Stimulated activated naive CD8-positive, alpha-beta T cell treated with anti-CD3 and anti-CD28 coated beads, Interleukin-15, Interleukin-2, amounts not matched to agents 100 ng/mL and 50 ng/mL, for 24 hours (primary cell): Measurements from ENCODE around the gene BRSK2.

Source experiments
- H3K27ac Mint-ChIP-seq: one replicate; pipeline ENCODE4 v1.8.0; 2021; ENCODE audit warnings: mild to moderate bottlenecking, mixed read lengths
- H3K27me3 Mint-ChIP-seq: one replicate; pipeline ENCODE4 v1.8.0; 2021; ENCODE audit warnings: mixed read lengths
- H3K36me3 Mint-ChIP-seq: one replicate; pipeline ENCODE4 v1.8.0; 2021; ENCODE audit warnings: low read depth, mixed read lengths
- H3K4me1 Mint-ChIP-seq: one replicate; pipeline ENCODE4 v1.8.0; 2021; ENCODE audit warnings: low read depth, mixed read lengths
- H3K4me3 Mint-ChIP-seq: one replicate; pipeline ENCODE4 v1.8.0; 2021; ENCODE audit warnings: mild to moderate bottlenecking, mixed read lengths
- H3K9me3 Mint-ChIP-seq: one replicate; pipeline ENCODE4 v1.8.0; 2021; ENCODE audit warnings: mixed read lengths

The BRSK2 gene

DNA sequence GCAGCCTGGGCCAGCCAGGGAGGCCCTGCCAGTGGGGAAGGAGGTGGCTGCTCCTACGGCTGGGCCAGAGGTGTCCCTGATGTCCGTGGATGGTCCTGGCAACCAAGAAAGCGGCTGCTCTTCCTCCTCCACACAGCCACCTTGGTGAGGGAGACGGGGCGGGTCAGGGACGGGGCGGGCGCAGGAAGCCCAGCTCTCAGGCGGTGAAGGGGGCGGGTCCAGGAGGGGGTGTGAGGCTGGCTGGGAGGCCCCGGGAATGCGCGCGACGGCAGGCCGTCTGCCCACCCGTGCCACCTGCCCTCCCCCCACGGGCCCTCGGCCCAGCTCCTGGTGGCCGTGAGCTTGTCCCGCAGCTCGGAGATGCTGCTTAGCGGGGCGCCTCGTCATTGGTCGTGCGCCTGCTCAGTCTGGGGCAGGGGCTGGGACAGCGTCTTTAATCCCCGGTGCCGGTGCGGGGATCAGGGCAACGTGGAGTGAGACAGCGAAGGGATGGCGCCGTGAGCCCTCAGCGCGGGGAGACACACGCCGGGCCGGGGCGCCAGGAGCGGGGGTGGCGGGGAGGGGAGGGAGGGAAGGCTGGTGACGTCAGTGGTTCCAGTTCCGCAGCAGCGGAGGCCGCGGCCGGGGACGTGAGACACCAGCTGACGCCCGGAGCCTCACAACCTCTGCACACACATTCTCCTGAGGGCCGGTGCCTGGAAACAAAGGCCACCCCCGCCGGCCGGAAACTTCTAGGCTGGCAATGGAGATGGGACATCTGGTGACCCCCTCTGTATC, 6.7 kb upstream of the BRSK2 start:
- Mint-ChIP-seq H3K4me1 (peaks cover 33% of the 10 kb centered on the region), H3K27ac (peak overlapping the region; percentile 85), H3K36me3 (no peaks in the 10 kb centered on the region), H3K27me3 (peaks cover 16% of the 10 kb centered on the region), H3K9me3 (no peaks in the 10 kb centered on the region), H3K4me3 (peak overlapping the region; percentile 72)

GRCh38 chr11:1384199-1384970, 5.3 kb upstream of the BRSK2 start:
- peaks cover 16% of the 10 kb centered on the region for H3K27me3 Mint-ChIP-seq
- H3K4me1 Mint-ChIP-seq, result peaks cover 33% of the 10 kb centered on the region
- peak overlapping the region; percentile 45 for H3K27ac Mint-ChIP-seq
- H3K36me3 Mint-ChIP-seq, result no peaks in the 10 kb centered on the region
- H3K4me3 Mint-ChIP-seq, result peak overlapping the region; percentile 26
- no peaks in the 10 kb centered on the region for H3K9me3 Mint-ChIP-seq

- Mint-ChIP-seq H3K27ac (no peak overlapping the region), H3K4me3 (no peak overlapping the region), H3K4me1 (peaks cover 30% of the 10 kb centered on the region), H3K36me3 (no peaks in the 10 kb centered on the region), H3K9me3 (no peaks in the 10 kb centered on the region), H3K27me3 (peaks cover 26% of the 10 kb centered on the region)
Observed at GRCh38 chr11:1387521-1387920, 2.2 kb upstream of the BRSK2 start.

DNA sequence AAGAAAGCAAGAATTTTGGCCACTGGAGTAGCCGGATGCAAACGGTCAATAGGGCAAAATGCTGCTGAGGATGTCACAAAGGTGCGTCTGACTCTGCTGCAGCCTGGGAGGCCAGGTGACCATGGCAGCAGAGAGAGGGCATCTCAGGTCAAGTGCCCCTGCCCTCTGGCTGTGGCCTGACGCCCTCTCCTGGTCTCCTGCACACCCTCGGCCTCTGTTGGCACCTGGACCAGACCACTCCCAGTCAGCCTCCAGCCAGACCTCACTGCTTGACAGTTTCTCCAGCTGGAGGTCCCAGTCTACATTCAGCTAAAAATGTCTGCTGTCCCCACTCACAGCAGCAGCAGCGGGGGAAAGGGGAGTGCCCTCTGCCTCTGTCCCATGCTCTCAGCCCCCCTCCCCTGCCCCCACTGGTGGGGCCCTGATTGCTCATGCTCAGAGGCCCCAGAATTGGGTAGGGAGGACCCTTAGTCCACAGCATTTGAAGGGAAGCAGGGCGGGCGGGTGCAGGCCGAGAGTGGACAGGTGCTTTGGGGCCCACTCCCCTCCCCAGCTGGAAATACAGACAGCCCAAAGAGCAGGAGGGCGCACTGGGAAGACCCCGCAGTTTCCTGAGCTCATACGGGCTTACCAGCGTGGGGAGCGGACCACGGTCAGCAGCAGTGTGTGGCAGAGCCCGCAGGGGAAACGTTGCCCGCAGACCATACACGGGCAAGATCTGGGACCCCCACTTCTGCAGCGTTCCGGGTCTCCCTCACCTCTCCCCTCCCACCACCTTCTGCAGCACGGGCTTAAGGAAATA, 1.6 kb upstream of the BRSK2 start:
- no peak overlapping the region for H3K27ac Mint-ChIP-seq
- H3K27me3 Mint-ChIP-seq, result peaks cover 30% of the 10 kb centered on the region
- no peaks in the 10 kb centered on the region for H3K36me3 Mint-ChIP-seq
- peaks cover 28% of the 10 kb centered on the region for H3K4me1 Mint-ChIP-seq
- no peaks in the 10 kb centered on the region for H3K9me3 Mint-ChIP-seq
- H3K4me3 Mint-ChIP-seq, result no peak overlapping the region

DNA sequence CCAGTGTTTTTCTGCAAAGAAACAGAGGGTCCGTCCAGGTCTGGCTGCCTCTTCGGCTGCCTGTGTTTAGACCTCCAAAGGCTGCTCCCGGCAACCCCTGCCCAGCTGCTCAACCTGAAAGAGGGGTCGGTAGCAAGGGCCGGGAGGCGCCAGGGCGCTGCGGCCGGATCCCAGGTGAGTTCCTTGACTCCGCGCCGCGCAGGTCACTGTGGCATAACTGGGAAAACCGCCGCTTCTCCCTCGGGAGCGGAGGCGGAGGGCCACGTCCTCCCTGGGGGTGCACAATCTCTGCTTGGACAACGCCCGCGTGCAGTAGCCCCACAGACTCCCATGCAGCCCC, 1.0 kb upstream of the BRSK2 start:
- no peaks in the 10 kb centered on the region for H3K9me3 Mint-ChIP-seq
- H3K4me3 Mint-ChIP-seq, result peak overlapping the region; percentile 47
- H3K4me1 Mint-ChIP-seq, result peaks cover 22% of the 10 kb centered on the region
- no peaks in the 10 kb centered on the region for H3K36me3 Mint-ChIP-seq
- H3K27ac Mint-ChIP-seq, result no peak overlapping the region
- H3K27me3 Mint-ChIP-seq, result peaks cover 30% of the 10 kb centered on the region

GRCh38 chr11:1389103-1389931, 417 bp upstream of the BRSK2 start:
- Mint-ChIP-seq H3K4me1 (peaks cover 20% of the 10 kb centered on the region), H3K9me3 (no peaks in the 10 kb centered on the region), H3K36me3 (no peaks in the 10 kb centered on the region), H3K27me3 (peaks cover 30% of the 10 kb centered on the region), H3K27ac (no peak overlapping the region), H3K4me3 (peak overlapping the region; percentile 47)

DNA sequence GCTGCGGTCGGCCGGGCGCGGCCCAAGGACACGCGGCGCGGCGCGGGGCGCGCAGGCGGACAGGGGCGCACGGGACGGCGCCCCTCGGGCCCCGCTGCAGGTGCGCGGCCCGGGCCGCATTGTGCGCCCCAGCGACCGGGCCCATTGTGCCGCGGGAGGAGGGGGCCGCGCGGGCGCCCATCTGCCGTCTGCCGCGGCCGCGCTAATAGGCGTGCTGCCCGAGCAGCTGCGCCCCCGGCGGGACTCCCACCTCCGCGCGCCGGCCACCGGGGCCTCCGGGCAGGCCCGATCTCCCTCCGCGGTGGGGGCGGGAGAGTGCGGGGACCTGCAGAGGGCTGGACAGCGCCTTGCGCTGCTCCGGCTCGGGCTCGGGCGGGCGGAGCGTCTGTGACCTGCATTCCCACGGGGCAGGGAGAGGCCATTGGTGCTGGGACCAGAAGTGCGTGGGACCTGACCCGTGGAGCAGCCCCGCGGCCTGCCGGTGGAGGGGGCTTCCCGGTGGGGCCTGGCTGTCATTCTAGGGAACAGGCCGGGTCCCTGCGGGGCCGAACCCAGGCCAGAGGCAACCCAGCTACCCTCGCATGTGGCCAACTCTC, 933 bp downstream of the BRSK2 start:
- H3K27ac Mint-ChIP-seq, result no peak overlapping the region
- H3K27me3 Mint-ChIP-seq, result peaks cover 30% of the 10 kb centered on the region
- no peaks in the 10 kb centered on the region for H3K9me3 Mint-ChIP-seq
- H3K36me3 Mint-ChIP-seq, result no peaks in the 10 kb centered on the region
- H3K4me3 Mint-ChIP-seq, result peak overlapping the region; percentile 35
- H3K4me1 Mint-ChIP-seq, result peaks cover 8% of the 10 kb centered on the region

GRCh38 chr11:1391165-1392075, 1.7 kb downstream of the BRSK2 start:
- peaks cover 30% of the 10 kb centered on the region for H3K27me3 Mint-ChIP-seq

GRCh38 chr11:1392111-1392510, 2.4 kb downstream of the BRSK2 start:
- no peaks in the 10 kb centered on the region for H3K4me1 Mint-ChIP-seq
- H3K27me3 Mint-ChIP-seq, result peaks cover 27% of the 10 kb centered on the region
- H3K27ac Mint-ChIP-seq, result no peak overlapping the region
- H3K4me3 Mint-ChIP-seq, result no peak overlapping the region
- H3K9me3 Mint-ChIP-seq, result no peaks in the 10 kb centered on the region
- H3K36me3 Mint-ChIP-seq, result no peaks in the 10 kb centered on the region

More at GRCh38 chr11:1391165-1392075, 1.7 kb downstream of the BRSK2 start:
- no peaks in the 10 kb centered on the region for H3K36me3 Mint-ChIP-seq
- no peak overlapping the region for H3K27ac Mint-ChIP-seq
- peaks cover 5% of the 10 kb centered on the region for H3K4me1 Mint-ChIP-seq
- H3K4me3 Mint-ChIP-seq, result peak overlapping the region; percentile 35
- H3K9me3 Mint-ChIP-seq, result no peaks in the 10 kb centered on the region

DNA sequence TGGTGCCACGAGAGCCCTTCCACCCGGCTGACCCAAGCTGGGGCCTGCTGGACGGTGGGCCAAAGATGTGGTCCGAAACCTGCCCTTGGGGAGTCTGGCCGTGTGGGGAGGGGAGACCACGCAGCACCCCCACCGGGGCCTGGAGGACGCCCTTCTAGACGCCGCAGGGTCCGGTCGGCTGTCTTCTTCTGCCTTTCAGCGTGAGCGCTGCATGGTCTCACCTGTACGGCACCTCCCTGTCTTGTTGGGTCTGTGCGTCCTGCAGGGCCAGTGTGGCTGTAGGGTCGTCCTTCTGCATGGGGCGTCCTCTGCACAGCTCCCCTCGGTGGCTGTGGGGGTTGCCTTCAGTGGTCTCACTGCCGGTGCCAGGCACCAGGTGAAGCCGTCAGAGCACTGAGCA, 2.8 kb downstream of the BRSK2 start:
- H3K36me3 Mint-ChIP-seq, result no peaks in the 10 kb centered on the region
- H3K27ac Mint-ChIP-seq, result no peak overlapping the region
- peaks cover 24% of the 10 kb centered on the region for H3K27me3 Mint-ChIP-seq
- H3K4me3 Mint-ChIP-seq, result no peak overlapping the region
- no peaks in the 10 kb centered on the region for H3K9me3 Mint-ChIP-seq
- H3K4me1 Mint-ChIP-seq, result no peaks in the 10 kb centered on the region

DNA sequence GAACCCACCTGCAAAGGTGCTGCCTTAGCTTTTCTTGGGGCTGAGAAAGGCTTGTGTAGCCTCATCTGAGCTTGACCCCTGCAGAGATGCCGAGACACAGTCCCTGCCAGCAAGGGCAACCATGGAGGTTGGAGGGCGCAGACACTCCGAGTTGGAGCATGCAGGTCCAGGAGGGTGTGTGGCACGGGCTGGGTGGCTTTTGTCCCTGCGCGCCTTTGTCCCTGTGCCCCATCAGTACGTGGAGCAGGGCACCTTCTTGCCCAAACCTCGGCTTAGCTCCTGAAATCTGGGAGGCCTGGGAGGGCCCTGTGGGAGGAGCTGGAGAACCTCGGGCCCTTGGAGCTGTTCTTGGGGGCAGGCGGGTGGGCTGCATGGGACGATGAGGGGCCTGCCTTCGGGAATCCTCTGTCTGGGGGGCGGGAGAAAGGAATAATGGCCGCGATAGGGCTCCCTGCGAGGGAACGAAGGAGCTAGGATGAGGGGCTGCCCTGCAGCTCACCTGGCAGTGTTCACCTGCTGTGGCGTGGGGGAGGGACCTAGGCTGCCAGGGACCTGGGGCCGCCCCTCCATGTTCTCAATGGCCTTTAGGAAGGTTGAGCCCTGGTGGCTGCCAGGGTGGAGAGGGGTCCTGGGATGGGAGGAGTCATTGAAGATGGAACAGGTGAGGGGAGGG, 3.4 kb downstream of the BRSK2 start:
- Mint-ChIP-seq H3K9me3 (no peaks in the 10 kb centered on the region), H3K4me3 (no peak overlapping the region), H3K36me3 (no peaks in the 10 kb centered on the region), H3K27ac (no peak overlapping the region), H3K4me1 (no peaks in the 10 kb centered on the region), H3K27me3 (peaks cover 19% of the 10 kb centered on the region)

GRCh38 chr11:1394936-1395772, 5.4 kb downstream of the BRSK2 start:
- Mint-ChIP-seq H3K27me3 (peaks cover 19% of the 10 kb centered on the region), H3K36me3 (no peaks in the 10 kb centered on the region), H3K4me3 (no peak overlapping the region), H3K27ac (no peak overlapping the region), H3K9me3 (no peaks in the 10 kb centered on the region), H3K4me1 (no peaks in the 10 kb centered on the region)
